Glomerular endothelial cell (primary cell): ENCODE results near the gene SMYD2. TPM values are rescaled to one million over a fixed set of nuclear protein-coding genes. Genes with fewer than 3 reads are reported as not detected.

Source experiments
- DNase-seq: peaks from one replicate; pipeline ENCODE4 v3.0.0-alpha.2; 2011; ENCODE audit warnings: low read depth, low spot score; ENCODE audit errors: extremely low read depth
- total RNA-seq: library from RNA; depleted of rRNA; stranded (reverse); fragments of >200 nt; gene quantifications from 2 replicates; pipeline ENCODE4 v1.2.3, GENCODE V29; 2015

SMYD2 gene
- total RNA-seq, 1 donor from 2014 or later, result 34.7 TPM

- DNase-seq, result no peak
Observed at GRCh38 chr1:214384373-214385079, 103.6 kb downstream of the SMYD2 start.

- DNase-seq, result no peak
Observed at GRCh38 chr1:214385428-214385827, 104.5 kb downstream of the SMYD2 start.

GRCh38 chr1:214386333-214386732 lies 105.4 kb downstream of the SMYD2 start:
- no peak for DNase-seq
